Measurements from ENCODE around the gene PAK6. TPM values are rescaled to one million over a fixed set of nuclear protein-coding genes. Genes with fewer than 3 reads are reported as not detected.

PAK6 gene
- polyA plus RNA-seq, 1 of the 3 experiments (the other 2 are of a cell fraction), result 0.07 TPM

DNA sequence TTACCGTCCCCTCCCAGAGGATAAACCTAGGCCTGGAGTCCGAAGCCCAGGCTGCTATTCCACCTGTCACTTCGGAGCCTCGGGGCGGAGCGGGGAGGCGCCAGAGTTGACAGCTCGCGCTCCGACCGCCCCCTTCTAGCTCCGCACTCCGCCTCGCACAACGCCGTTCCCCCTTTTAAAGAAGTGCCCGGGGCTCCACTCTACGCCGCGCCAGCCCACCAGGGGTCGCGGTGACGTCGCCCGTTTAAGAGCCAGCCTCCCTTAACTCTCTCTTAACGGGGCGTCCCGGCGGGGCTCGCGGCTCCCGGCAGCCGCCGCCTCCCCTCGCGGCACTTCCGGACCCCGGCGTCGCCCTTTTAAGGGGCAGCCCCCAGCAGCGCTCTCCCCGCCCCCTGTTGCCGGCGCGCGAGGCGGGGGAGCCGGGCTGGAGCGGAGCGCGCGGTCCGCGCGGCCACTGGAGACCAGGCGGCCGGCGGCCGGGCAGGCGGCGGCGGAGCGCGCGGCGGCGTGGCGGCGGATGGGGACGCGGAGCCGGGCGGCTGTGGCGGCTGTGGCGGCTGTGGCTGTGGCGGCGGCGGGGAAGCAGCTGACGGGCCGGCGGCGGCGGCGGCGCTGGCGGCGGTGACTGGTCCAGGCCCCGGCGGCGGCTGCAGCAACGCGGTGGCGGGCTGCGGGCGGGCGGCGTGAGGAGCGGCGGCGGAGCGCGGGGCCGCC, 84.5 kb downstream of the PAK6 start, which contains the start of gene INAFM2:
INAFM2 (plus strand) TSS at position 454 of the 714 bp plus-strand sequence. CDS start 364 bp downstream, outside the sequence.
- WGBS (ENCODE audit: low lambda C conversion rate), result 0% methylated on average over 6 of the region's 103 CpGs
- peaks cover 0 to 4% of the 10 kb centered on the region in 2 experiments for H3K36me3 ChIP-seq (replicated peaks in 1 of 2; ENCODE audit: control insufficient read depth in 1 of 2, insufficient read depth in 2 of 2, low read length in 1 of 2)
- POLR2A ChIA-PET, result interaction anchor here (0.6 to 1.7 kb wide), 4 partner anchors 12 to 73 kb away, joined by 3 to 5 read pairs (median 3); partner anchors contain the start of gene CCDC9B
- TF ChIP-seq FOXM1 (IDR thresholded peaks at IDR 0.05; ENCODE audit: low read depth) (no peak), IRF3 (IDR thresholded peaks at IDR 0.05; ENCODE audit: low read depth, low read length) (no peak), MXI1 (IDR thresholded peaks at IDR 0.05; ENCODE audit: low read depth, low read length) (peak; percentile 79; the same call in 1 of the 2 replicates), TCF12 (IDR thresholded peaks at IDR 0.05) (peak; percentile 8; the same call in 1 of the 2 replicates), RCOR1 (IDR thresholded peaks at IDR 0.05; ENCODE audit: low read length) (no peak), TAF1 (IDR thresholded peaks at IDR 0.05; ENCODE audit: borderline replicate concordance, low read depth, low read length) (no peak), USF1 (IDR thresholded peaks at IDR 0.05; ENCODE audit: borderline replicate concordance, low read depth) (no peak), FOSL2 (IDR thresholded peaks at IDR 0.05; ENCODE audit: borderline replicate concordance, low read depth) (no peak; the same call in 1 of the 2 replicates), EZH2phosphoT487 (IDR thresholded peaks at IDR 0.05; ENCODE audit: borderline replicate concordance, low read depth) (no peak), FOXJ3 (CRISPR knock-in tag; IDR thresholded peaks at IDR 0.05) (no peak), GATA2 (CRISPR knock-in tag; IDR thresholded peaks at IDR 0.05) (no peak), NRF1 (IDR thresholded peaks at IDR 0.05; ENCODE audit: low read depth, low read length) (no peak), CHD2 (IDR thresholded peaks at IDR 0.05; ENCODE audit: low read length, partially characterized antibody) (peak; percentile 33), RFX5 (IDR thresholded peaks at IDR 0.05; ENCODE audit: low read length) (no peak), RXRA (IDR thresholded peaks at IDR 0.05; ENCODE audit: borderline replicate concordance, low read depth) (no peak), GABPA (IDR thresholded peaks at IDR 0.05; ENCODE audit: low read depth) (0 out of 2 replicates have a peak, but pooled peaks have one; percentile 21), RAD21 (IDR thresholded peaks at IDR 0.05; ENCODE audit: low read length) (peak; percentile 20), MEF2A (IDR thresholded peaks at IDR 0.05; ENCODE audit: borderline replicate concordance, low read depth) (no peak), NFIC (IDR thresholded peaks at IDR 0.05; ENCODE audit: borderline replicate concordance) (peak; percentile 5; the same call in 1 of the 2 replicates), SMC3 (IDR thresholded peaks at IDR 0.05; ENCODE audit: low read depth, low read length) (no peak; the same call in 1 of the 2 replicates)
- TF ChIP-seq, protein P1, sequence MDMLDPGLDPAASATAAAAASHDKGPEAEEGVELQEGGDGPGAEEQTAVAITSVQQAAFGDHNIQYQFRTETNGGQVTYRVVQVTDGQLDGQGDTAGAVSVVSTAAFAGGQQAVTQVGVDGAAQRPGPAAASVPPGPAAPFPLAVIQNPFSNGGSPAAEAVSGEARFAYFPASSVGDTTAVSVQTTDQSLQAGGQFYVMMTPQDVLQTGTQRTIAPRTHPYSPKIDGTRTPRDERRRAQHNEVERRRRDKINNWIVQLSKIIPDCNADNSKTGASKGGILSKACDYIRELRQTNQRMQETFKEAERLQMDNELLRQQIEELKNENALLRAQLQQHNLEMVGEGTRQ (IDR thresholded peaks at IDR 0.05; ENCODE audit: borderline replicate concordance, low read depth, low read length), result no peak
- TF ChIP-seq, protein P2, sequence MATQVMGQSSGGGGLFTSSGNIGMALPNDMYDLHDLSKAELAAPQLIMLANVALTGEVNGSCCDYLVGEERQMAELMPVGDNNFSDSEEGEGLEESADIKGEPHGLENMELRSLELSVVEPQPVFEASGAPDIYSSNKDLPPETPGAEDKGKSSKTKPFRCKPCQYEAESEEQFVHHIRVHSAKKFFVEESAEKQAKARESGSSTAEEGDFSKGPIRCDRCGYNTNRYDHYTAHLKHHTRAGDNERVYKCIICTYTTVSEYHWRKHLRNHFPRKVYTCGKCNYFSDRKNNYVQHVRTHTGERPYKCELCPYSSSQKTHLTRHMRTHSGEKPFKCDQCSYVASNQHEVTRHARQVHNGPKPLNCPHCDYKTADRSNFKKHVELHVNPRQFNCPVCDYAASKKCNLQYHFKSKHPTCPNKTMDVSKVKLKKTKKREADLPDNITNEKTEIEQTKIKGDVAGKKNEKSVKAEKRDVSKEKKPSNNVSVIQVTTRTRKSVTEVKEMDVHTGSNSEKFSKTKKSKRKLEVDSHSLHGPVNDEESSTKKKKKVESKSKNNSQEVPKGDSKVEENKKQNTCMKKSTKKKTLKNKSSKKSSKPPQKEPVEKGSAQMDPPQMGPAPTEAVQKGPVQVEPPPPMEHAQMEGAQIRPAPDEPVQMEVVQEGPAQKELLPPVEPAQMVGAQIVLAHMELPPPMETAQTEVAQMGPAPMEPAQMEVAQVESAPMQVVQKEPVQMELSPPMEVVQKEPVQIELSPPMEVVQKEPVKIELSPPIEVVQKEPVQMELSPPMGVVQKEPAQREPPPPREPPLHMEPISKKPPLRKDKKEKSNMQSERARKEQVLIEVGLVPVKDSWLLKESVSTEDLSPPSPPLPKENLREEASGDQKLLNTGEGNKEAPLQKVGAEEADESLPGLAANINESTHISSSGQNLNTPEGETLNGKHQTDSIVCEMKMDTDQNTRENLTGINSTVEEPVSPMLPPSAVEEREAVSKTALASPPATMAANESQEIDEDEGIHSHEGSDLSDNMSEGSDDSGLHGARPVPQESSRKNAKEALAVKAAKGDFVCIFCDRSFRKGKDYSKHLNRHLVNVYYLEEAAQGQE (IDR thresholded peaks at IDR 0.05; ENCODE audit: low read depth, low read length), result no peak
- TF ChIP-seq, protein P3, sequence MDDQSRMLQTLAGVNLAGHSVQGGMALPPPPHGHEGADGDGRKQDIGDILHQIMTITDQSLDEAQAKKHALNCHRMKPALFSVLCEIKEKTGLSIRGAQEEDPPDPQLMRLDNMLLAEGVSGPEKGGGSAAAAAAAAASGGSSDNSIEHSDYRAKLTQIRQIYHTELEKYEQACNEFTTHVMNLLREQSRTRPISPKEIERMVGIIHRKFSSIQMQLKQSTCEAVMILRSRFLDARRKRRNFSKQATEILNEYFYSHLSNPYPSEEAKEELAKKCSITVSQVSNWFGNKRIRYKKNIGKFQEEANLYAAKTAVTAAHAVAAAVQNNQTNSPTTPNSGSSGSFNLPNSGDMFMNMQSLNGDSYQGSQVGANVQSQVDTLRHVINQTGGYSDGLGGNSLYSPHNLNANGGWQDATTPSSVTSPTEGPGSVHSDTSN (IDR thresholded peaks at IDR 0.05), result peak; percentile 67
- TF ChIP-seq, protein P4, sequence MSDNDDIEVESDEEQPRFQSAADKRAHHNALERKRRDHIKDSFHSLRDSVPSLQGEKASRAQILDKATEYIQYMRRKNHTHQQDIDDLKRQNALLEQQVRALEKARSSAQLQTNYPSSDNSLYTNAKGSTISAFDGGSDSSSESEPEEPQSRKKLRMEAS (IDR thresholded peaks at IDR 0.05; ENCODE audit: low read depth), result peak; percentile 88

More for the DNA sequence above, 84.5 kb downstream of the PAK6 start, which contains the start of gene INAFM2:
- H2AFZ ChIP-seq (ENCODE audit: low read depth), result no peak within 1 kb of the TSS
- H3K9me3 ChIP-seq, result no peaks in the 10 kb centered on the region
- H3K9ac ChIP-seq, result peak within 1 kb of the TSS; percentile 72
- H3K9me2 ChIP-seq, result no peaks in the 10 kb centered on the region
- peaks cover 15% of the 10 kb centered on the region; the same call in 1 of the 2 replicates for H3K79me2 ChIP-seq (ENCODE audit: insufficient read depth)
- peaks cover 6% of the 10 kb centered on the region for H3F3A ChIP-seq (replicated peaks; ENCODE audit: insufficient read depth)
- H4K20me1 ChIP-seq (ENCODE audit: insufficient read depth), result no peaks in the 10 kb centered on the region
- H3K4me3 ChIP-seq (ENCODE audit: low read depth in 2 of 2, low read length in 1 of 2), result peak within 1 kb of the TSS; percentile 70 to 73
- peak within 1 kb of the TSS; percentile 94 for H3K4me2 ChIP-seq
- peak within 1 kb of the TSS in 1 of 2 experiments; percentile 43; a peak in 1 of 4 replicates for H3K27ac ChIP-seq (ENCODE audit: low read depth in 2 of 2, low read length in 1 of 2)
- H3K27me3 ChIP-seq (ENCODE audit: insufficient read depth), result no peaks in the 10 kb centered on the region
- peaks cover 20 to 23% of the 10 kb centered on the region in 2 experiments; a peak in 3 of 4 replicates for H3K4me1 ChIP-seq (ENCODE audit: control insufficient read depth in 1 of 2, insufficient read depth in 2 of 2, low read depth in 1 of 2, low read length in 1 of 2)
- peak; percentile 98 for DNase-seq
- CTCF ChIA-PET, result interaction anchor here (0.6 to 70.6 kb wide), 10 partner anchors 9 to 283 kb away, joined by 3 to 2194 read pairs (median 6); partner anchors contain the start of genes ANKRD63, CCDC9B, DISP2 and INAFM2
